COLO829 (cell line): ENCODE results near the gene RAD21L1.

ENCODE experiments used
- DNase-seq: peaks from one replicate; pipeline ENCODE4 v3.0.0; 2012; ENCODE audit warnings: low spot score

Gene RAD21L1

GRCh38 chr20:1296117-1296610 lies 70.3 kb downstream of the RAD21L1 start:
- DNase-seq: no peak

- DNase-seq: no peak
Observed at GRCh38 chr20:1296922-1297321, 71.1 kb downstream of the RAD21L1 start.

- no peak for DNase-seq
Observed at GRCh38 chr20:1297486-1297885, 71.6 kb downstream of the RAD21L1 start.

- DNase-seq: no peak
Observed at GRCh38 chr20:1298166-1298565, 72.3 kb downstream of the RAD21L1 start.

- DNase-seq: no peak
Observed at GRCh38 chr20:1298888-1299511, 73.2 kb downstream of the RAD21L1 start.

GRCh38 chr20:1299522-1299921 lies 73.7 kb downstream of the RAD21L1 start:
- DNase-seq: no peak

GRCh38 chr20:1300083-1300840 lies 74.4 kb downstream of the RAD21L1 start:
- no peak for DNase-seq

- peak; percentile 45 for DNase-seq
Observed at GRCh38 chr20:1301031-1301529, 75.2 kb downstream of the RAD21L1 start.

- DNase-seq: peak; percentile 46
Observed at GRCh38 chr20:1302685-1303541, 77.1 kb downstream of the RAD21L1 start.

GRCh38 chr20:1304710-1305515 lies 79.1 kb downstream of the RAD21L1 start:
- no peak for DNase-seq
